A673 (cell line): ENCODE data around the gene HDDC2.

Experiments used
- EZH2 ChIP-seq: fragments of 200-600 bp; sonication (generic); IDR thresholded peaks from 2 replicates; pipeline ENCODE4 v1.6.1; 2017; ENCODE audit warnings: borderline replicate concordance, low read depth, mild to moderate bottlenecking, mixed read lengths, antibody characterized with exemption, low read length; ENCODE audit not compliant: poor library complexity, severe bottlenecking
- TF ChIP-seq, protein P1 (sequence below): fragments of 300-800, 200-600 bp; sonication (generic); conservative IDR thresholded peaks from 2 replicates; pipeline ENCODE4 v1.5.1; 2017; ENCODE audit warnings: low read depth, mild to moderate bottlenecking, antibody characterized with exemption, low read length, moderate library complexity, mixed read lengths

DNA sequence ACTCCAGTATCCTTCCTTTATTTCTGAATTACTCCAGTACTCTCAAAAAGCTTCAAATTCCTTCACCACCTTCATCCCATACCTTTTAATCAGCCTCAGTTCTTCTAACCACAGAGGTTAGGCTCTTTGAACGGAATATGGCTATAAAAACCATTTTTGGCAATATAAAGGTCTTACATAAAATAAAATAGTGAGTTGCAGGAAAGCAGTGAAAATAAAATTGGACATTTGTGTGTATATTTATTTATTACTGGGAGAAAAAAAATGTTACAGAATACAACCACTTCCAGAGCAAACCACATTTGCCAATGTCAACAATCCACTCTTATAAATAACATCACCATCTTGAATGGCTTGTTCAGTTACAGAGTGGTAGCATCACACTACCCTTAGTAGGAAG is 7.7 kb downstream of the HDDC2 start:
- TF ChIP-seq, protein P1, sequence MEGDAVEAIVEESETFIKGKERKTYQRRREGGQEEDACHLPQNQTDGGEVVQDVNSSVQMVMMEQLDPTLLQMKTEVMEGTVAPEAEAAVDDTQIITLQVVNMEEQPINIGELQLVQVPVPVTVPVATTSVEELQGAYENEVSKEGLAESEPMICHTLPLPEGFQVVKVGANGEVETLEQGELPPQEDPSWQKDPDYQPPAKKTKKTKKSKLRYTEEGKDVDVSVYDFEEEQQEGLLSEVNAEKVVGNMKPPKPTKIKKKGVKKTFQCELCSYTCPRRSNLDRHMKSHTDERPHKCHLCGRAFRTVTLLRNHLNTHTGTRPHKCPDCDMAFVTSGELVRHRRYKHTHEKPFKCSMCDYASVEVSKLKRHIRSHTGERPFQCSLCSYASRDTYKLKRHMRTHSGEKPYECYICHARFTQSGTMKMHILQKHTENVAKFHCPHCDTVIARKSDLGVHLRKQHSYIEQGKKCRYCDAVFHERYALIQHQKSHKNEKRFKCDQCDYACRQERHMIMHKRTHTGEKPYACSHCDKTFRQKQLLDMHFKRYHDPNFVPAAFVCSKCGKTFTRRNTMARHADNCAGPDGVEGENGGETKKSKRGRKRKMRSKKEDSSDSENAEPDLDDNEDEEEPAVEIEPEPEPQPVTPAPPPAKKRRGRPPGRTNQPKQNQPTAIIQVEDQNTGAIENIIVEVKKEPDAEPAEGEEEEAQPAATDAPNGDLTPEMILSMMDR, result no peak
- TF ChIP-seq EZH2, result no peak
